Stimulated activated CD4-positive, alpha-beta T cell treated with anti-CD3 and anti-CD28 coated beads, Interleukin-12 subunit alpha, Interleukin-12 subunit beta, amount 100 ng/mL, for 4 hours (primary cell): ENCODE results near the gene DSTN.

ENCODE experiments used
- DNase-seq: peaks from one replicate; pipeline ENCODE4 v3.0.0-alpha.2; 2020

Gene DSTN

DNA sequence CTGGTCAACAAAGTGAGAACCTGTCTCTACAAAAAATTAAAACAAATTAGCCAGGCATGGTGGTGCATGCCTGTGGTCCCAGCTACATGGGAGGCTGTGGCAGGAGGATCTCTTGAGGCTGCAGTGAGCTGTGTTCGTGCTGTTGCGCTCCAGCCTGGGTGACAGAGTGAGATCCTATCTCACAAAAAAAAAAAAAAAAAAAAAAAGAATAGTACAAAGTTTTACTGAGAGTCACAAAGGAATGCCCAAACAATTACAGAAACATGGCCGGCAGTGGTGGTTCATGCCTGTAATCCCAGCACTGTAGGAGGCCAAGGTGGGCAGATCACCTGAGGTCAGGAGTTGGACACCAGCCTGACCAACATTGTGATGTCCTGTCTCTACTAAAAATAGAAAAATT lies 14.8 kb upstream of the DSTN start:
- DNase-seq = no peak

DNA sequence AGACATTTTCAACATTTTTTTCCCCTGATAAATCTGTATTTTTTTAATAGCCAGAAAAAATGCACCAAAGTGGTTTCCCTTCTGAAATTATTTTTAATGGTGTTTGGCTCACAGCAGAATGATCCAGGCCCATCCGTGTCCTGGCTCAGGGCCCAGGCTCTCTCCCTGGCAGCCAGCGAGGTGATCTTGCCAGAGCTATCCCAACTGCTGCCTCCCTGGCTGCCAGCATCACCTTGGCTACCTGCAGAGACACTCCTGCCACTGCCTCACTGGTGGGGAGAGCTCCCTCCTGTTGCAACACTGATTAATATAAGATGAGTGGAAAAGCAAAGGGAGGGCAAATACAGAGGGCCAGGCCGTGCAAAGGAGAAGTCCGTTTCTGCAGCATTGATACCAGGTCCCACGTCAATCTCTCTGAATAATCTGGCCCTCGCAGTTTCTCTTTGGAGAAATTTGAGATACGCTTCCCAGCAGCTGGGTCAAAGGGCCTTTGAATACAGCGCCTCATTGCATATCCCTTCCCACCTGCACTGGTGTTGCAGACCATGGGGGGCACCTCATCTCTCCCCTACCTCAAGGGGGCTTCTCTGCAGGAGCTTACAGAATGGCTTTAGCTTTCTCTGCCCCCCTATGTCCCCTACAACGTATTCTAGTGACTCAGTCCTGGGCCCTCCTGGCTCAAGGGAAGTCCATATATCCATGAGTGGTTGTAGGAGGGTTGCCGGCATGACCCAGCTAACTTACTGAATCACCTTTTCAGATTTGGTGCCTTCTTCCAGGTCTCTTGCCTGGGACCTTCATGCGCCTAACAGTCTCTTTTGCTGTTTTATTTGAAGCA lies 12.8 kb upstream of the DSTN start:
- DNase-seq = no peak

DNA sequence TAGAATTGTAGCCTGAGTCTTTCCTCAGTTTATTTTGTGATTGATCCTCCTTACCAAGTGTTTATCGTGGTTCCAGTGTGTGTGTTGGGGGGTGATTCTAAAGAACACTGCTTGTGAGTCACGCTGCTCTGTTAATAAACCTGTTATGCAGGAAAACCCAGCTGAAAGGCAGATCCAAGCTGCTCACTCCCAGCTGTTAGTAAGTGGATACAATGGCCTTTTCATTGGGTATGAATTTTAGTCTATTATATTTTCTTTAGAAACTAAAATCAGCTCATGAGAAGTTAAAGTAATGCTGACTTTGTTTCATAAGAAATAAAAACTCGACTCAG lies 12.2 kb upstream of the DSTN start:
- DNase-seq = no peak

DNA sequence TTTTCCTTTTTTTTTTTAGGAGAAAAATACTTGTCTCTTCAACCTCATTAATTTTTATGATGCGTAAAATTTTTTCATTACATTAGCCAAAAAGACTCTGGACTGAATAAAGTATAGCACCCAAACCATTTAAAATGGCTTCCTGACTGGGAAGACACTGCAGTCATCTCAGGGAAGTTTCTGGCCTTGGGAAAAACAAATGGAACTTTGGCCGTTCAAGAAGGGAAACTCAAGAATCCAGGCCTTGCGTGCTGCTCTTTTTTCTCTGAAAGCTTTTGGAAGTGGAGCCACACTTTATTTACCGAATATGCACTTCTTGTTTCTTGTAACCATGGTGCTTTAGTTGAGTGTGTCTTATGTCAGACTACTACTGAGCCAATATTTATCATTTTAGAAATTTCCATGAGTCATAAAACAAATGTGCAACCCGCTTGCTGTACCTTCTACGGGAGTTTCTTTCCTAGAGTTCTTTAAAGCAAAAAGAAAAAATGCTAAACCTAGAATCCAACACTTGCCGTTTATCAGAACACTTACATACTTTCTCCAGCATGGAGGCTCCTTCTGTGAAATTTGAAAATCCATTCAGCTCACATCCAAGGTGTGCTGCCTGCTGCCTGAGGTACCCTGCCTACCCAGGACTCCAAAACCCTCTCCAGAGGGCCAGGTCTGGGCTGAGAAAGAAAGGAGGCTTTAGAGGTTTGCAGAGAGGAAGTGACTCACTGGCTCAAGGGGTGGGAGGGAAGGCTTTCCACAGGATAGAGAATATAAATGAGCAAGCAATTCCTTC lies 11.5 kb upstream of the DSTN start:
- no peak for DNase-seq

DNA sequence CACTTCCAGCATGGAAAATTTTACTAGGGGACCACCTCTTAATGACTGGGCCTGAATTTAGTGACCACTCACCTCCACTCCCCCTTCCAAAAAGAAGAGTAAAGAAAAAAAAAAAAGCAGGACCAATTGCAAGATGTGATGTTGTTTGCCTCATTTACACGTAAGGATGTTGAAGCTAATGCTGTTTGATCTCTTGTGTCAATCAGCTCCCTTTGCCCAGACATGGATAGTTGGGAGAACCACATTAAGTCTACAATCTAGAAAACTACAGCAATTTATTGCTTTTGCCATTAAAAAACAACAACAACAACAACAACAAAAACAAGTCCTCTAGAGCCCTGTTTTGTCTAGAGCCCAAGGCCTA lies 11.0 kb upstream of the DSTN start:
- DNase-seq = no peak

DNA sequence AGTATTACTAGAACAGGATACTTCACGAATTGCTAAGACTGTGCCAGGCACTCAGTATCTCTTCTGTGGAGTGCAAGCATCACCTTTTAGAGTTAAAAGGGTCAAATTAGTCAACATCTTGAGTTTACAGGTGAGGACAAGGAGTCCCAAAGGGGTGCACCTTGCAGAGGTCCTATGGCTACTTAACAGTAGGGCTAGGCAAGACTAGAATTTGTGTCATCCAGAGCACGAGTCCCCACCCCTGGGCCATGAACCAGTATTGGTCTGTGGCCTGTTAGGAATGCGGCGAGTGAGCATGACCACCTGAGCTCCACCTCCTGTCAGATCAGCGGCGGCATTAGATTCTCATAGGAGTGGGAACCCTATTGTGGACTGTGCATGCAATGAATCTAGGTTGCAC lies 10.5 kb upstream of the DSTN start:
- DNase-seq = no peak

DNA sequence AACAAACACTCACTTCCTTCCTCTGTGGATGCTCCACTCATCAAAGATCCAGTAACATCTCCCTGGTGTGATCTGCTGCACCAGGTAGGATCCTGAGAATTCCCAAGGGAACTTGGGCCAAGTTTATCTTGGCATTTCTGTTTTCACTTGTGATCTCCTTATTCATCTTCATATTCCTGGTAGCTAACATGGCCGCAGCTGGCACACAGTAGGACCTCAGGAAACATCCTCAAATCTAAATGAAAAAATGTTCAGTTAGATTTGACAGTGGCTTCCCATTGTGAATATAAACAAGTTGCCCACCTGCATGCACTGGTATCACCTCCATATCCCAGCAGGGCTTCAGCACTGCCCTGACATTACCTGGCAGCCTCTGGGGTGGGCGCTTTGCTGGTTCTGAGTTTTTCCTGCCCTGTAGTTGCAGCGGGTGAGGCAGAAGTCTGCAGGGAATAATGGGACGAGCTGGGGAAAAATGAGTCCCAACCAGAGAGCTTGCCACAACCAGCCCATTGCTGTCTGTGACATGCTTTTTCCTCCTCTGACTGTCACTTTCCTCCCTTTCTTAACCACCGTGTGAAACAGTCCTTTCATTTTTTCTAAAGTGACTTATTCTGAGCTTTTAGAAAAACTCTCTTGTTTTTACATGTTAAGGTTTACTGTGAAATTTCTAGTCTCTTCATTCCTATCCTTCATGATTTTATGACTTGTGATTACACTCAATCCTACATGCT lies 9.4 kb upstream of the DSTN start:
- DNase-seq = no peak

DNA sequence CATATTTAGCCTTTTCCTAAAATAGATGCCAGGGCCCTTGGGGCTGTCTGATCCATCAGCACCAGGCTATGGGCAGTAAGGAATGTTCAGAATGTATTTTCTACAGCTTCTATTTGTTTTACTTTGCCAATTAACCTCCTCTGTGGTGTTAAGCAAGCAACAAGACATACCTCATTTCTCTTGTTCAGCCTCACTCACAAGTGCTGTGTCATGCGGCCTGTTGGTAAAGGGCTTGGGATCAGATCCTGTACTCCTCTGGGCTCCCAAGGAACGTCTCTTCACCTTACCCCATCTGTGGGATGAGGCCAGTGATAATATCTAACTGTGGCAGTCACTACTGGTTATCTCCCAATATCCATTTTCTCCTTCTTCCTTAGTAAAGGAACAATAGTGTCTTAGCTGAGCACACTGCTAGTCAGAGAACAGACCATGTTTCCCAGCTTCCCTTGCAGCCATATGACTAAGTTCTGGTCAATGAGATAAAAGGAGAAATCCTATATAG lies 7.0 kb upstream of the DSTN start:
- DNase-seq = no peak

DNA sequence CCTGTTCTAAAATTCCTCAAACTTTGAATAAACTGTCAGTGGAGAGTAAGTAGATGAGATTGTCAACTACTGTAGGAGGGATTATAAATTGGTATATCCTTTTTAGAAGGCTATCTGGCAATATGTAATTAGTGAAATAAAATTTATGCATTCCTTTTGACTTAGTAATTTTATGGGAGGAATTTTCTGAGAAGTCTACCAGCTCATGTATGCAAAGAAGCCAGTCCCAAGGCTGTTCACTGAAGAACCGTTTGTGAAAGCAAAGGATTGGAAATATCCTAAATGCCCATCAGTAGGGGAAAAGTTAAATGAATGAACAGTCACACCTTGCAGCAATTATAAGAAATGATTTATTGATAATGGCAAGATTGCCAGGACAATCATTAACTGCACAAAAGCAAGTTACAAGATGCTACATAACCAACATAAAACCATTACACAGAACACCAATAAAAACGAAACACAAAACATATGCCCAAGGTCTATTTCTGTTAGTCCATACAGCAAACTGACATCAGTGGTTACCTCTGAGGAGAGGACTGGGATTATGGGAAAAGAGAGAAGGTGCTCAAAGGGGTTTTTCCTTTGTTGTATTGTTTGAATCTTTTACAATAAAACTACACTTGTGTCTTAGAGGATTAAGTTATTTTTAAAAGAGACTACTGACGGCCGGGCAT lies 4.6 kb upstream of the DSTN start:
- no peak for DNase-seq

DNA sequence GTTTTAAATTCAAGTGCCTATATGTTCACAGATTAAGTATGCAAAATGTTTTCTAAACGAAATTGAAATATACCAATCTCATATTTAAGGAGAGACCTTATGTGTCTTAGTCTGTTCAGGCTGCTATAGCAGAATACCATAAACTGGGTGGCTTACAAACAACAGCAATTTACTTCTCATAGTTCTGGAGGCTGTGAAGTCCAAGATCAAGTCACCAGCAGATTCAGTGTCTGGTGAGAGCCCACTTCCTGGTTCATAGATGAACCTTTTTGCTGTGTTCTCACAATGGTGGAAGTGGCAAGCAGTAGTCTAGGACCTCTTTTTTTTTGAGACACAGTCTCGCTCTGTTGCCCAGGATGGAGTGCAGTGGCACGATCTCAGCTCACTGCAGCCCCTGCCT lies 3.5 kb upstream of the DSTN start:
- no peak for DNase-seq

DNA sequence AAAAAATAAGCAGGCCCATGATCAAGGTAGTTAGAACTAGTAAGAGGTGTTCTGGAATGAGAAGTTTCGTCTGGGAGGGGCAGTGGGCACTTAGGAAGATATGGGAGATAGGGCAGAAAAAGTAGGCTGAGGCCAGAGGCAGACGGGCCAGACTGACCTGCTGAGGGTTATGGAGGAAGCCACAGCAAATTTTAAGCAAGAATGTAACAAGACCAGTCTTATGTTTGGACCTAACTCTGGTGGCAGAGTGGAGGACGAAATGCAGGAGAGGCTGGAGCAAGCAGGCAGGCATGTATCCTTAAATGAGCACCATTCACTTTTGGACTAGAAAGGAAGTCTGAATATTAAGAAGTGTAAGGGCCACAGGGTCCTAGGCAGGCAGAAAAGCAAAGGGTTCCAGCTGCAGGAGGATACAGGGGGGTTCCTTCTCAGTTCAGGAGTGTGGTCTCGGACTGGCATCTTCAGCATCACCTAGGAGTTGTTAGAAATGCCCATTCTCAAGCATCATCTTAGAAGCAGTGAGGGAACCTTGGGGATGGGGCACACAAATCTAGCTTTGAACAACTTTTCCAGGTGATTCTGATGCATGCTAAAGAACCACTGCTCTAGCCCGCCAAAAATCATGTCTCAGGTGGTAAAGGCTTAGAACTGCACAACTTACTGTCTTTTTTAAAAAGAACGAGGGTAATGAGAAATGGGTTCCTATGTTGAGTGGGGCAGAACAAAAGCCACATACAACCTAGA lies 1.7 kb upstream of the DSTN start:
- DNase-seq = no peak

DNA sequence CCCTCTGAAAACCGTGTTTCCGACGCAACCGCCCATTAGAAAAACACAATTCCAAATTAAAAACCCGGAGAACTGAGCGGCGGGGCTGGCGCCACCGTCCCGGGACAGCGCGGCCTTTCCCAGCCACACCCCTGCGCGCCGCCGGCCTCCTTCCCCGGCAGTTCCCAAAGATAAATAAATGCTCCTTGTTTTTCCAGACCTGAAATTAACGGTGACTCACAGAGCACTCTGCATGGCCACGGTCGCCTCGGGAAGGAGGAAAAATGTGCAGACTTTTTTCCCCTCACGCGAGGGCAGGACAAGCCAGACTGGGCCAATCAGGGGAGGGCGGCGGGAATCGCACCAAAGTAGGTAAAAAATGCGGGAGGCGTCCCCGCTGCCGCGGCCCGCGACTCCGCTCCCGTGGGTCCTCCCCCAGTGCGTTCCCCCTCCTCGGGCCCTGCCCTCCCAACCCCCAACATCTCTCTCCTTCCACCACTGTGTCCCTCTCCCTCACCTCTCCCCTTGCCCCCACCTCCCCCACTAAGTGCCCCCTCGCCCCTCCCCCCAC lies 828 bp upstream of the DSTN start:
- DNase-seq = peak; percentile 10

DNA sequence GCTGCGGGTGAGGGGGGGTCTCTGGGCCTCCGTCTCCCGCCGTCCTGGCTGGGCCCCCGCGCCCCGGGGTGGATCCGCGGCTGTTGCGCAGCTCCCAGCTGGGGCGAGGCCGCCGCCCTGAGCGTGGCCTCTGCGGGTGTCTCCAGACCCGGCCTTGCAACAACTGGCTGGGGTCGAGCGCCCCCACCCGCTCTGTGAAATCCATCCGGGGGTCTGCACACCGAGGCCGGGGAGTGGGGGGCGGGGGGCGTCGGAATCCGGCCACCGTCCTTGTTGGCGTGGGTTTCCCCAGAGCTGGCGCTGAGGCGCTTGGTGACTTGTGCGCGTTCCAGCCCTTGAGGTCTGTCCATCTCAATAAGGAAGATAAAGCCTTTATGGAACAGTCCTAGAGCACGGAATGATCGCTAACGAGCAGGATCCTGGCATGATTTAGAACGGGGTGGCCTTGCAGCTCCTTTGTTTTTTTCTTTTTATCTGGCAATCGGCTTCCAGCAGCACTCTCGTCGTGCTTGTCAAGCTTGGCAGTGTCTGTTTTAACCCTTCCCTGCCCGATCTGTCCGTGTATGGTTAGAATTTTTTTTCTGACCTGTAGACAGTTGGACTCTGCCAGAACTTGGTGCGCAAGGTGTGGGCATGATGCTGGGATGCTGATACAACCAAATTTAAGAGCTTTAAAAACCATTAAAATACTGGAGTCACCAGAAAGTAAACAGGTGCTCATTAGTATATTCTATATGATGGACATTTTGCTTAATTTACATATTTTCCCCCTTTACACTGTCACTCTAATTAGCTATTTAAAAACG lies 675 bp downstream of the DSTN start:
- peak; percentile 21 for DNase-seq

DNA sequence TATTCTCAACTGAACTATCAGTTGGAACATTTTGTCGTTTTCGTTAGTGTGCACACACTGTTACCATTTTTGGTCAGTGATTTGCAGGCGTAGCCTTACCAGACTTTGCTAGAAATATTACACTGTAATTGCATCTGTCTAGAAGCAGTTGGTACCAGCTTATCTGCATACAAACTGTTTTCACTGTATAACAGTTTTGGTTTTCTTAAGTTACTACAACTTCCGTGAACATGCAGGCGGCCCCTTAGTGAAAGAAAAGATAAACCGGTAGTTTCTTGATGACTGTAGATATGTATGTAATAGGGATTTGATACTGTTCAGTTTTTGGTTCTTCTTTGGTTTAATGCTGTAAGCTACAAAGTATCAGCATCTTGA lies 1.3 kb downstream of the DSTN start:
- no peak for DNase-seq

DNA sequence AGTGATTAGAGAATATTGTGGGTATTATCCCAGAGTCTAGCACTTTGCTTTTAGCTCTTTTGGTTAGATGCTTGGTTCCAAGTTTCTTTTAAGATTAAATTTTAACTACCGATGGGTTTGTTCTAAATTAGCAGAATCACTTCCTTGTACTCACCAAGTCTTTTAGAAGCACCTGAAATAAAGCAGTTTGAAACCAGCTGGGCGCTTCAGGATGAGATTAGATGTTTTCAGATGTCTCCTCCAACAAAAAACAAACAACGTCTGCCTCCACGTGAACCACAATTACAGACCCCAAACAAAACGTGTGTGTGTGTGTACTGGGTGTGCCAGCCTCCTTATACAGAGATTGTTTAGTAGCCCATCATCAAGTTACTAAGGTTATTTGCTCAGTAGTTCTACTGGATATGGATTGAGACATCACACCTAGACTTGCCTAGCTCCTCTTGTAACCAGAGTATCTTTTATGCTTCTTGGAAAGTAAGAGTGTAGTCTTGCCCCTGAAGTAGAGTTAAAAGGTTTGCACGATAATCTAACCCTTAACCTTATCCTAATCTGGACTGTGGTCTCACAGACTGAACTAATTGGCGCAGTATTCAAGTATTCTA lies 2.3 kb downstream of the DSTN start:
- DNase-seq = no peak

DNA sequence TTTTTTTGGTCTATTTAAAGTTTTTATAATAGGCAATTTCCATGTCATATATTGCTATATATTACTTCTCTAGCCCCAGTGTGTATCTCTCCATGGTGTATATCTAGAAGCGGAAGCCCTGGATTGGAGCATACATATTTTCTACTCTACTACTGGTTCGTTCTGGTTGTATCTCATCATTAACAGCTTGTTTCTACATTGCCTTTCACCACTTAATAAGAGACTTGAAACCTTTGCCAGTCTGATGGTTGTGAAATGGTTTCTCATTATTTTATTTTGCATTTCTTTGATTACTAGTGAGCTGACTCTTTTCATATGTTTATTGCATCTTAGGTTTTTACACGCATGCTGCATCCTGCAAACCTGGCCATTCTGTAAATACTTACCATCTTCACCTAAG lies 3.6 kb downstream of the DSTN start:
- no peak for DNase-seq

DNA sequence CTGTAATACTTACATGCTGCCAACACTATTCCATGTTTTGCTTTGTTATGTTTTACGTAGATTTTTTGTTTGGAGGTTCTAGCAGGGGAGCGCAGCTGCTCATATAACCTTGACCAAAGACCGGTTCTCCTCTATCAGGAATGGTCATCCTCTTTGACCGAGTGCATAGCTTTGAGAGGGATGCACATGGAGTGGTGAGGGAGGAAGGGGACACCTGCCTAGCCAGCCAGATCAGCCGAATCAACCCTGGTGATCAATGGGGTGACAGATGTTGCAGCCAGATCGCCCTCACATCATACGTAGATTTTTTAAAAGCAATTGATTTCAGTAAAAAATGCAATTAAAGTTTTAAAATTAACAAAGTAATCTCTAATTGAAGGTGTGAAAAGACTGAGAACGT lies 6.3 kb downstream of the DSTN start:
- no peak for DNase-seq

DNA sequence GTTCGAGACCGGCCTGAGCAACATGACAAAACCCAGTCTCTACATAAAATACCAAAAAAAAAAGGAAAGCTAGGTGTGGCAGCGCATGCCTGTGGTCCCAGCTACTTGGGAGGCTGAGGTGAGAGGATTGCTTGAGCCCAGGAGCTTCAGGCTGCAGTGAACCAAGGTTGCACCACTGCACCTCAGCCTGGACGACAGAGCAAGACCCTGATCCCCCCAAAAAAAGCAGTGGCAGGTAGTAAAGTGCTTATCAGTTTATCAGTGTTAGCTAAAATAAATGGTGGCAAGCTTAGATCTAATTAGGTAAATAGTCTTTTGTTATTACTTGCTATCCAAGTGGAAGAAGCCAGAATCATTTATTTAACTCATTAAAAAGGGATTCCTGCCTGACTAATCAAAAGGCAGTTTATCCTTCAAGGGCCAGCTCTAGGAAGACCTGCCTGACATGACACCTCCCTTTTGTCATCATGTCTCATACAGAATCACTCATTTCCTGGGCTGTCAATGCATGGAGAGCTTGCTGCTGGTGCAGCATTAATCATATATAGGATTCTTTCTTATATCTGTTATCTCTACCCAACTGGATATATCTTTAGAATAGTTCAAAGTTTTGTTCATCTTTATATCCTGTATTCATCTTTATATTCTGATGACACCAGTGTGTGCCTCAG lies 9.6 kb downstream of the DSTN start:
- DNase-seq = no peak

DNA sequence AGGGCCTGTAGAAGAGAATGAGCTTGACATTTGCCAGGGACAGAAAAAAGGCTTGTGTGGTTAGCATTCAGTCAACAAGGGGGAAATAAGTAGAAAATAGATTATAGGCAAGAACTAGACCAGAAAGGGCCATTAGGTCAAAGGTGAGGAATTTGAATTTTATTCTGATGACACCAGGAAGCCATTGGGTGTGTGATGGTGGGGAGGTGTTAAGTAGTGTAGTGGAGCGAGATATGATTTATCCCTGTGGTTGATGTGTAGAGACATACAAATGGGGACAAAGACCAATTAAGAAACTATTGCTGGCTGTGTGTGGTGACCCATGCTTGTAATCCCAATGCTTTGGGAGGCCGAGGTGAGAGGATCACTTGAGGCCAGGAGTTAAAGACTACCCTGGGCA lies 11.0 kb downstream of the DSTN start:
- no peak for DNase-seq

DNA sequence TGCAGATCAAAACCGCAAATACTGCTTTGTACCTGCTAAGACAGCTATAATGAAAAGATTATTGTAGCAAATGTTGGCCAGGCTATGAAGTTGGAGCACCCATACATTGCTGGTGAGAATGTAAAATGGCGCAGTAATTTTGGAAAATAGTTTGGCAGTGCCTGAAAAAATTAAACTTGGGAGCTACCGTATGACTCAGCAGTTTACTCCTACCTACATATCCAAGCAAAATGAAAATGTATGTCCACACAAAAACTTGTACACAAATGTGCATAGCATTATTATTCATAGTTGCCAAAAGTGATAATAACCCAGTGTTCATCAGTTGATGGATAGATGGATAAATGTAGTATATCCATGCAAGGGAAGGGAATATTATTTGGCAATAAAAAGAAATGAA lies 13.3 kb downstream of the DSTN start:
- no peak for DNase-seq
